ENCODE results near the gene CHCT1.
"Not testable (repeated sequence)": the region's sequence is repeated elsewhere in the genome, so short reads cannot be mapped to it uniquely, and the experiment has no call there.

CHCT1 gene

DNA sequence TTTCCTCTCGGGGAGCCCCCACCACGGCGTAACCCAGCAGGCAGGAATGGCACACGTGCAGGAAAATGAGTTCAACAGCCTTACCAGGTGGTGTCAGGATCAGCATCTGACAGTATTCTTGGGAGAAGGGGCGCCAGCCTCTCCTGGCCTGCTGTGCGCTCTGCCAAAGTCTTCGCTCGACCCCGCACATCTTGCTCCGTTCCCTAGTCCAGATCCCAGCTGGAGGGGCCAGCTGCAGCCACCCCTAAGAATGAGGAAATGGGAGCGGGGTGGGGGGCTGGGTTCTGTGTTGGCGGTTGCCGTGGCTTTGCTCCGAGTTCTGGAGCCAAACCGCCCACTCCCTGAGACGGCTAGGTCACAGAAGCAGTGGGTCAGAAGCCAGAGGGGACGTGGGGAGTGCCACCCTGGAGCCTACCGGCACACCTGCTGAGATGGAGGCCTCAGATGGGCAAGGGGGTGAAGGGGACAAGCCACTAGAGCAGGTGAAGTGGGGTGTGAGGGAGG, at the start of gene CHCT1:
Gene CHCT1 (plus strand): TSS at position 328 of the 504 bp plus-strand sequence. CDS start 104 bp downstream, at position 432.
- no peak for DNase-seq (ENCODE audit: low read depth in 3 of 3, low spot score in 1 of 3)

DNA sequence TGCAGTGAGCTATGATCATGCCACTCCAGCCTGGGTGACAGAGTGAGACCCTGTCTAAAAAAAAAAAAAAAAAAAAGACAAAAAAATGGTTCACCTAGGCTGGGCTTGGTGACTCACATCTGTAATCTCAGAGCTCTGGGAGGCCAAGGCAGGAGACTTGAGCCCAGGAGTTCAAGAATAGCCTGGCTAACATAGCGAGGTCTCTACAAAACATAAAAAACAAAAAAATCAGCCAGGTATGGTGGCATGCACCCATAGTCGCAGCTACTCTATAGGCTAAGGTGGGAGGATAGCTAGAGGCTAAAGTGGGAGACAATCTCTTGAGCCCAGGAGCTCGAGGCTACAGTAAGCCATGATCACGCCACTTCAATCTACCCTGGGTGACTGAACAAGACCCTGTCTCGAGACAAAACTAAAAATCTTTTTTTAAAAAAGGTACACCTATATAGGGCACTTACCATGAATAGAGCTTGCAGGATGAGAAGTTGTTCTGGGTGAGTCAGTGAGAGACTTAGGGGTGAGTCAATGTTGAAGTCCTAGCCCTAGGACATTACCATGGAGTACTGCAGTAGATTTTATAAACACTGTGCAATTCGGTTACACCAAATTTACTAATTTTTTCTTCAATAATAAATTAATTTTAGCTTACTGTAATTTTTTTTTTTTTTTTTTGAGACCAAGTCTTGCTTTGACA, 49.4 kb upstream of the CHCT1 start:
- no peak for DNase-seq (ENCODE audit: low read depth in 3 of 3, low spot score in 1 of 3)

DNA sequence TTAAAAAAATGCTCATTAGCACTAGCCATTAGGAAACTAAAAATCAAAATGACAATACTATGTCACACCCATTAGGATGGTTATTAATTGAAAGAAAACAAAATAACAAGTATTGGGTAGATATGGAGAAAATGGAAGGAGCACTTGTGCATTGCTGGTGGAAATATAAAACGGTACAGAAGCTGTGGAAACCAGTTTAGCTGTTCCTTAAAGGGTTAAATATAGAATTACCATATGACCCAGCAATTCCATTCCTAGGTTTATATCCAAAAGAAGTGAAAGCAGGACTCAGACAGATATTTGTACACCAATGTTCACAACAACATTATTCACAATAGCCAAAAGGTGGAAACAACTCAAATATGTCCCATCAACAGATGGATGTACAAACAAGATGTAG, 44.1 kb upstream of the CHCT1 start:
- DNase-seq (ENCODE audit: low read depth in 3 of 3, low spot score in 1 of 3), result not testable (repeated sequence)

DNA sequence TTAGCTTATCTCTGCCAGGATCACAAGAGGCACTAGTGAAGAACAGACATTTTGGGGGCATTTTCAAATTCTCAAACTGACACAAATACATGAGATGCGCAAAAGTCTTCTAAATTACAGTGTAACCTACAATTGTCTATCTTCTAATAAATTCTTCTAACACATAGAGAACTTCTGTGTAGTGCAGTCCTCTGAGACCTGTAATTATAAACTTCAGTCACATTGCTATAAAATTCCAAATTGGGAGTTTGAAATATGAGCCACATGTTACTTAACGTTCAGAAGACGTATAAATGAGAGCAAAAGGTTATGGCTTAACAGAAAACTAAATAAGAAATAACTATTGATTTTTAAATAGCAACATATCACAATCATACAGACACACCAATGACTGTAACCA, 42.8 kb upstream of the CHCT1 start:
- DNase-seq (ENCODE audit: low read depth in 3 of 3, low spot score in 1 of 3), result not testable (repeated sequence)

DNA sequence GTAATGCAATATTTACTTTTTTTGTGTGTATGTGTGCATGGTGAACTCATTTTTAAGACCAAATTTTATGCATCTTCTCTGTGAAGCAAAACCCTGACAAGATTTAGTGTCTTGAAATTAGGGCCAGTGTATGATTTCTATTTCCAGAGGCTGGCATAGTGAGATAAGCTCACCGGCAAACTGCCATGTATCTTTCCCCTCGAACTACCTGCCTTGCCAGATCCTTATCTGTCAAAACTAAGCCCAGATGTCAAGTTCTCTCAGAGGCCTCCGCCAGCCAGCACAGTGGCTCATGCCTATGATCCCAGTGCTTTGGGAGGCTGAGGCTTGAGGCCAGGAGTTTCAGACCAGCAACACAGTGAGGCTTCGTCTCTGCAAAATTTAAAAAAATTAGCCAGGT, 40.3 kb upstream of the CHCT1 start:
- no peak for DNase-seq (ENCODE audit: low read depth in 3 of 3, low spot score in 1 of 3)

DNA sequence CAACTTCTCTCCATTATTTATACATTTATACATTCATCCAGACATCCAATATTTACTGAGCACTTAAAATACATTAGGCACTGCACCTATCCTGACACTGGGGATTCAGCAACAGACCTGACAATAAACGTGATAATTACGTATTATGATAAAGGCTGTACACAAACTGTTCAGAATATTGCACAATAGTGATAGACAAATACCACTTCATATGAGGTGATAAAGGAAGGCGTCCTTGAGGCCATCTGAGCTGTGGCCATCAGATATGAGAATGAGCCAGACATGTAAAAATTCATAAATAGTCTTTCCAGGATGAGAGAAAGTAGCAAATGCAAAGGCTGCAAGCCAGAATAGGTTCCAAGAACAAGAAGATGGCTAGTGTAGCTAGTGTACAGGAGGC, 38.9 kb upstream of the CHCT1 start:
- DNase-seq (ENCODE audit: low read depth in 3 of 3, low spot score in 1 of 3), result no peak

DNA sequence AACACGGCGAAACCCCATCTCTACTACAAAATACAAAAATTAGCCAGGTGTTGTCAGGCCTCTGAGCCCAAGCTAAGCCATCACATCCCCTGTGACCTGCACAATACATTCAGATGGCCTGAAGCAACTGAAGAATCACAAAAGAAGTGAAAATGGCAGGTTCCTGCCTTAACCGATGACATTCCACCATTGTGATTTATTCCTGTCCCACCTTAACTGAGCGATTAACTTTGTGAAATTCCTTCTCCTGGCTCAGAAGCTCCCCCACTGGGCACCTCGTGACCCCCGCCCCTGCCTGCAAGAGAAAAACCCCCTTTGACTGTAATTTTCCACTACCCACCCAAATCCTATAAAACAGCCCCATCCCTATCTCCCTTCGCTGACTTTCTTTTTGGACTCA, 37.4 kb upstream of the CHCT1 start:
- not testable (repeated sequence) for DNase-seq (ENCODE audit: low read depth in 3 of 3, low spot score in 1 of 3)

DNA sequence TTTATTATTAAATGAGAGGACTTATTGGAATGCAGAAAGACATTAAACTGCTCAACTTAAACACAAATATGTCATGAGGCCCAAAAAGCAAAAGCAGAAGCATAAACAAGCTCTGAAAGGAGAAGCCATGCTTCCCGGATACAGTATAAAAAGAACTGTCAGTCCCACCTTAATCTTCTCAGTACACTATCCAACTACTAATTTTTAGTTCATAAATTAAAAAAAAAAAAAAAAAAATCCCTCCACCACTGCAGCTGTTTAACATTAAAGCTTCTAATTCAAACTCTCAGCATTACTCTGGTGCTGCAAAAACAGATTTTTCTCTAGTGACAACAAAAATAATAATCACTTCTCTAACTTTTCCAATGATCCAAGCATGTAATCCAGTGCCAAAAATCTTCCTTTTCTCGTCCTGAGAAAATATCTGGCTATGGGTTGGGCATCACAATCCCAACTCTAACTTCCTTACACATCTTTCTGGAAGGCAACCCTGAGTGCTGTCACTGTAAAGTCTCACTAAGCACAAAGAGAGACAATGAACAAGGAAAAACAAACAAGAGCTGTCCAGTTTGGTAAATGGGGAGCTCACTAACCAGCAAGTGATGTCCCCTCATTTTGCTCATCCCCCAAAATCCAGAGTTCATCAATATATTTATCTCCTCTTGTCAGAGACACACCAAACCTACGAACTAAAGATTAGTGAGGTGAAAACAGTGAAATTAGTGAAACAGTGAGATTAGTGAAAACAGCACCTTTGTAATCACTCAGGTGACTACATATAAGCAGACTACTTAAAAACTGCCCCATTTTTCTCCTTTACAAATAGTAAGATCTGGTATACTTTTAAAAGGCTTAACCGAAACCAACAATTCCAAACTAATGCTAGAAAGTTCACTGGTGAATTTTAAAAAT, 35.9 kb upstream of the CHCT1 start:
- DNase-seq (ENCODE audit: low read depth in 3 of 3, low spot score in 1 of 3), result no peak

DNA sequence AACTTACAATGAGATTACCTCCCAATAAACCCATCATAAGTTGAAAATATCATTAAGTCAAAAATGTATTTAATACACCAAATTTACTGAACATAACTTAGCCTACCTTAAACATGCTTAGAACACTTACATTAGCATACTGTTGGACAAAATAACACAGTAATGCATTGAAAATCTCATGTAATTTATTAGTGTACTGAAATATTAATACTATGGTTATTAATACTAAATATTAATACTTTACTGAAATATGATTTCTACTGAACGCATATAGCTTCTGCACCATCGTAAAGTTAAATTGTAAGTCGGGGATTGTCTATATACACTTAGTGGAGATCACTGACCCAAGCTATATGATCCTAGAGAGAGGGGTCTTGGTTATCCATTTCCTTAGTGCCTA, 34.6 kb upstream of the CHCT1 start:
- DNase-seq (ENCODE audit: low read depth in 3 of 3, low spot score in 1 of 3), result no peak

DNA sequence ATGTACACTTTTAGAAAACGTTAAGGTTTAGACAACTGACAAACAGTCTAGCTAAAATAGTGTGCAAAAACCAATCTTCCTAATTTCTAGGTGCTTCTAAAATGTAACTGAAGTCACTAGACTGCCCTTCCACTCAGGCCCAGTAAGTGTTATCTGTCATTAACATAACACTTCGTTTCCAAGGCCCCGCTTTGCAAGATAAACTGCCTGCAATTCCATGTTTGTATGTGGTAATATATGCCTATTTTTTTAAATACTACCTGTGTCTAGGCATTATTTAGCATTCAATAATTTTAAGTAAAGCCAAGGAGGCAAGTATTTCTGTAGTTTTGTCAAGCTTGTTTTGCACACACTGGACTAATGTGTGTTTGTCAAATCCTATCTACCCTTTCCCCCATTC, 33.5 kb upstream of the CHCT1 start:
- DNase-seq (ENCODE audit: low read depth in 3 of 3, low spot score in 1 of 3), result no peak

DNA sequence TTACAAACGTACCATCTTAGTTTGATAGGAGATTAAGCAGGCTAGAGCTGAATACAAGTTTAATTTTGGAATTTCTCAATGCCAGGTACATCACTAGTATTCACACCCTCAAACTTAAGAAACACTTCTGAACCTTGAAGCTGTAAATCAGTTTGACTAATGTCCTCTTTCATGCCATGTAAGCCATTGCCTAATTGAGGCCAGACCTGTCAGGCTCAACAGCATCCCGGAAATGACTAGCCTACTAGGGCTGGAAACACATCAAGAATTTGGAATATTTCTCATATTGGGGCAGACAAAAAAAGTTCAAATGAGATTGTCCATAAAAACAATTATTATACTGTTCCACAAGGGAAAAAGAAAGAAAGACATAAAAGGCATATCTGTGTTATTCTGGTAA, 32.1 kb upstream of the CHCT1 start:
- no peak for DNase-seq (ENCODE audit: low read depth in 3 of 3, low spot score in 1 of 3)

DNA sequence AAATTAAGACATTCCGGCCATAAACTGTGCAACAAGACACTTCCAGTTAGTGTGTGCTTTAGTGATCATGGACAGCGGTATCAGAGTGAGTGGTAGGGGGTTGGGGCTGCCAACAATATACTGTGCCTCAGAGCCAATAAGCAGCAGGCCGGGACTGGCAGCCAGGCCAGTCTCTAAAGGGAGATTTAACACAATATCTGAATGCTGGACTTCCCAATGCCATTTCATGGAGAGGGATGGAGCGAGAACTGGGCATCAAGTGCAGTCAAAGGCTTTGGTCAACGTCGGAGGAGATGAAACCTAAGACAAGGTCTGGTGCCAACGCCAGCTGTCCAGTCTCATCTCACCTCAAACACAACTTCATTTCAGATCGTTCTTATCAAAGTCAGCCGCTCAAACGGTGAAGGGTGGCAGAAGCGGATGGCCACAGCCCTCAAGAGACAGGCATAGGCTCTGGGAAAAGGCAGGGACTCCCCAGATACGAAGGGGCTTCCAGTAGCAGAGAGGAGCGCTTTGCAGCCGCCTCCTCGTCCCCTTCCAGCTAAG, 31.3 kb upstream of the CHCT1 start:
- peak in 1 of 3 donors; percentile 2 for DNase-seq (ENCODE audit: low read depth in 3 of 3, low spot score in 1 of 3)

DNA sequence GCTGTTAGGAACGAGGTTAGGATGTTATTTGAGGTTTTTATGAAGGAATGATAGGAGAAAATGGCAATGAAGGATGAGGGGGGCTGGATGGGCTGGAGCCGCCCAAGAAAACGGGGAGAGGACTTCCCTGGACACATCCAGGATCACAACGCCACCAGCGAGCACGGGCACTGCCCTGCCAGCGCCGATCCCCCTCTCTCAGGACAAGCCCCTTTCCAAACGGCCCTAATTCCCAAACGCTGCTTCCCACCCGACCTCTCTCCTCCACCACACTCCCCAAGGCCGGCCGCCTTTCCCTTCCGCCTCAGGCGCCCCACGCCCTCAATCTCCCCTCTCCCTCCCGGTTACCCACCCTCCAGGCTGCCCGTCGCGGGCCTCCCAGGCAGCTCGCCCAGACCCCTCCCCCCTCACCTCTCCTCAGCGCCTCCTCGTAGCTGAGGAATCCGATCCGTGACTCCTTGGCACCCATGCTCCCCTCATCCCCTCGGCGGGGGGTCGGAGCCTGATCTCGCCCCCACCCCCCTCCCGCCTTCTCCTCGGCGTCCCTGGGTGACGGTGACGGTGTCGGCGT, 30.7 kb upstream of the CHCT1 start:
- peak in 1 of 3 donors; percentile 1 for DNase-seq (ENCODE audit: low read depth in 3 of 3, low spot score in 1 of 3)

DNA sequence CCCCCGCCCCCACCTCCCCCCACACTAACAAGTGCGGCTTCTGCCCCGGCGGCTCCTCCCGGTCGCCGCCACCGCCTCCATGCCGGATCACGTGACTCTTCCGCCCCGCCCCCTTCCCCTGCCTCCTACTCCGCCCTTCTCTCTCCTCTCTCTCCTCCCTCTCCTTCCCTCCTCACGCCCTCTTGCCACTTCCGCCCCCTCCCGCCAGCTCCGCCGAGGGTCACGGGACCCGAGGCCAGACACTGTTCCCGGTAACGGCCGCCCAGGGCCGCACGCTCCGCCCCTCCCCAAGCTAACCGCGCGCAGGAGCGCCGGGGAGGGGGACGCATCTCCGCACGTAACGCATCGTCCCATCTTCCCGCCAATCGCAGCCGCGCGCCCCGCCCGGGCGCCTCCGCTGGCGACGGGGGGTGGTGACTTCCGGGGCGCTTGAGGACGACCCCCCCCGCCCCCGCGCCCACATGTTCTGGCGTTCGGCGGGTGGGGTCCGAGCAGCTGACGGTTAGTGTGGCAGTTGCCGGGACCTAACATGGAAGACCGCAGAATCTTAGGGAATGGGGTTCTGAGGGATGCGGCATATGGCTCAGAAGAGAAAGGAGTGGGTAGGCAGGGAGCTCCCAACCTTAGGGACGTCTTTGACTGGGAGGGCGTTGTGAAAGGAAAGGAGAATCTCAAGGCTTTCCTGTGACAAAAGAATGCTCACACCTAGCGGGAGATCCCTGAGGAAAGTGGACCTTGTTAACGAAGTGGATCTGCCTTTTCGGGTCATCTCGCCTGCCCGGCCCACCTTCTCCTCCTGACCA, 30.0 kb upstream of the CHCT1 start, which contains the start of gene USP32:
Gene USP32 (minus strand): TSS at position 92 of the 803 bp plus-strand sequence. CDS start 194 bp downstream, outside the sequence.
- DNase-seq (ENCODE audit: low read depth in 3 of 3, low spot score in 1 of 3), result peak; percentile 94 to 98 (median 96)

DNA sequence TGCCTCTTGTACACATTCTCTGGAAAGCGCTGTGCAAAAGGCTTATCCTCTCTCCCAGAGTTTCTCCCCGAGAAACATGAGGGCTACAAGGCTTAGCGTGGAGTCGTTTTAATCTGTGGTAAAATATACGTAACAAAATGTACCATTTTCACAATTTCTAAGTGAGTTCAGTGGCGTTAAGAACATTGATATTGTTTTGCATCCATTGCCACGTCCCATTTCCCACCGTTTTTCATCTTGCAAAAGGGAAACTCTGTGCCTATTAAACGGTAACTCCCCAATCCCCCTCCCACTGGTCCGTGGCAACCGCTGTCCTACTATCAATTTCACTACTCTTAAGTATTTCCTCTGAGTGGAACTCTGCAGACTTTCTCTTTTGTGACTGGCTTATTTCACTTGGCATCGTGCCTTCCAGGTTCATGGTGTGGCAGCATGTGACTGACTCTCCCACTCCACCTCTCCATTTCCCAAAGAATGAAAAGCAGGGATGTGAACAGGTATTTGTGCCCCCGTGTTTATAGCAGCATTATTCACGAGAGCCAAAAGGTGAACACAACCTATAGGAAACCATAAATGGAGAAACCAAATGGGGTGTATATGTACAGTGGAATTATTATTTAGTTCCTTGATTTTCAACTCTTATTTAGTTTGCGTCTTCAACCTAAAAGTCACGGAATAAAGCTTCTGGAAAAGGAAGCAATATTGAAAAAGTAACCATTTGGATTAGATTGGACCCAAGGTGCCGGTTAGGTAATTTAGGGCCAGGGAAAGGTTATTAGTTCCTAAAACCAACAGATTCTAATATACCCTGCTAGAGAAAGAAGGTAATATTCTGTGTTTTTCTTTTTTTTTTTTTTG, 29.2 kb upstream of the CHCT1 start:
- peak in 1 of 3 donors; percentile 4 for DNase-seq (ENCODE audit: low read depth in 3 of 3, low spot score in 1 of 3)

DNA sequence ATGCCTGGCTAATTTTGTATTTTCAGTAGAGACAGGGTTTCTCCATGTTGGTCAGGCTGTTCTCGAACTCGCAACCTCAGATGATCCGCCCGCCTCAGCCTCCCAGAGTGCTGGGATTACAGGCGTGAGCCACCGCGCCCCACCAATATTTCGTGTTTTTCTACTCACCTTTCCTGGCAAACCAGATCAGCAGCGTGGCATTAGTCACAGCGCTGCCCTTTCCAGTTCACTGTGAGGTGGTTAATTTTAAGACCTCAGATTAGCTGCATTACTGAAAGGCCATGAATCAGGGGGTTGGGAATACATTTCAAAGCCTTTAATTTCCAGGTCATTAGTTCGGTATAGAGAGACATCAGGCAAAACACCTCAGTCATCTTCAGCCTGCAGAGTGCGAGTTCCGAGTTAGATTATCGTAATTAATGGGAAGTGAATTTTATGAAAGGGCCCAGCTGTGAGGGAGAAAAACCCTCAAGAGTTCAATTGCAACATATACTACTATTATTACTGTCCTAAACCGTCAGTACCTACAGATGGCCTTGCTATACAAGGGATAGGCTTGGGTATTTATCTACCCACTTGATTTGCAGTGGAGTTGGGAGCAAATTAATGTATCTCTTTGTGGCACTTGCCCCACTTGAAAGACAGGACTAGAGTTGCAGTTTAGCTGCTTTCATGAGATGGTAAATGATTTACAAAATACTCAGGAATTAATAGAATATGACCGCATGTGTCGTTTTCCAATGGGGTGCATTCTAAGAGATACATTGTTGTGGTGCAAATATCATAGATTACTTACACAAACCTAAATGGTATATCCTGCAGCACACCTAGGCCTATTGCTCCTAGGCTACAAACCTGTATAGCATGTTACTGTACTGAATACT, 28.2 kb upstream of the CHCT1 start:
- DNase-seq (ENCODE audit: low read depth in 3 of 3, low spot score in 1 of 3), result no peak

DNA sequence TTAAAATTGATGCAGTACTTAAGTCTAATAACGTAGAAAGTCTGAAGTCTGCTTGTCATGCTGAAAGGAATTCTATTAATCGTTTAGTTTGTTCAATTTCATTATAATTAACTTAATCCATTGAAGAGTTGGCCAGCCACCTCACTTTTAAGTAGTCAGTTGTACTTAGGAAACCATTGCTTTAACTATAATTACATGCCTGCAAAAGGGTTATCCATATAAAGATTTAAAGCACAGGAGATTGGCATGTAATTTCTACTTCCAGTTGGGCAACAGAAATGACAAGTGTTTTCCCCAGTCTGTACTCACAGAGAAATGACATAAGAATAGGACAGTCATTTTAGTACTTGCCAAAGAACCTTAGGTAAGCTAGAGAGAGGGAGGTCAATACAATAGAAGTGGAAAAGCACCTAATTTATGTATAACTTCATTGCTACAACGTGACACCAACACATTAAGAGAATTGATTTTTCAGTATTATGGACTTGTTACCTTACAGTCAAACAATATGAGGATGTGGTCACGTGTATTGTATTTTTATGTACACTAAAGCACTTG, 26.7 kb upstream of the CHCT1 start:
- no peak for DNase-seq (ENCODE audit: low read depth in 3 of 3, low spot score in 1 of 3)

DNA sequence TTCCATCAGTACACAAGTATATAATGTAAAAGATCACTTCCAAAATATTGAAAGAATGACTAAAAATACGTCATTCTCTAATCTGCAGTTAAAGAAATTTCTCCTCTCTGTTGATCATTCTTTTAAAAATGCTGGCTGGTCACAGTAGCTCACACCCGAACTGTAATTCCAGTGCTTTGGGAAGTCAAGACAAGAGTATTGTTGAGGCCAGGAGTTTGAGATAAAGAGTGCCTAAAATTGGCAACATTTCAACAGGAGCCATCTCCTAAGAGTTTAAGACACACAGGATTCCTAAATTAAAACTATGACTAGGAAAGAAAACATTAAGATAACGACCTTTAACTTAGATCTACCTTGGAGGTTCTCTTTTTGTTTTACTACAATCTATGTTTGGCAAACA, 25.9 kb upstream of the CHCT1 start:
- no peak for DNase-seq (ENCODE audit: low read depth in 3 of 3, low spot score in 1 of 3)
